WTC11 (cell line): ENCODE measurements around the gene ARHGEF10L. TPM values are rescaled to one million over a fixed set of nuclear protein-coding genes. Genes with fewer than 3 reads are reported as not detected.

ENCODE experiments used
- ATAC-seq: fragments of 200-7000 bp; cut with Tn5 transposase; 2 replicates; pipeline ENCODE4 v1.10.0; 2021; ENCODE audit warnings: mild to moderate bottlenecking, moderate library complexity
- CTCF ChIA-PET: fragments of 300-600 bp; sonication (Branson Sonifier 250); formaldehyde crosslinking; loops from one replicate; lab custom pipeline; 2021; ENCODE audit warnings: antibody characterized with exemption; lab: Charles Lee
- POLR2A ChIA-PET: fragments of 350-600 bp; sonication (Branson Sonifier 250); formaldehyde crosslinking; loops from one replicate; lab custom pipeline; 2021; ENCODE audit warnings: antibody characterized with exemption; lab: Charles Lee
- DNase-seq: peaks from one replicate; pipeline ENCODE4 v3.0.0; 2021; ENCODE audit warnings: low spot score
- H3K27ac Mint-ChIP-seq: 2 replicates; pipeline ENCODE4 v1.8.0; 2021; ENCODE audit warnings: mixed read lengths
- H3K27me3 Mint-ChIP-seq: 2 replicates; pipeline ENCODE4 v1.8.0; 2021; ENCODE audit warnings: low read depth, mild to moderate bottlenecking, moderate library complexity, mixed read lengths
- H3K36me3 Mint-ChIP-seq: 2 replicates; pipeline ENCODE4 v1.8.0; 2021; ENCODE audit warnings: mixed read lengths
- H3K4me1 Mint-ChIP-seq: 2 replicates; pipeline ENCODE4 v1.8.0; 2022; ENCODE audit warnings: mixed read lengths
- H3K4me3 Mint-ChIP-seq: 2 replicates; pipeline ENCODE4 v1.8.0; 2021; ENCODE audit warnings: mild to moderate bottlenecking, moderate library complexity, mixed read lengths
- H3K9me3 Mint-ChIP-seq: 2 replicates; pipeline ENCODE4 v1.8.0; 2021; ENCODE audit warnings: mixed read lengths
- E2F4 ChIP-seq: sonication (generic); formaldehyde crosslinking; IDR thresholded peaks from 2 replicates; pipeline ENCODE4 v1.8.1; 2022; ENCODE audit warnings: low read depth, mild to moderate bottlenecking, moderate library complexity, missing genetic modification reagents, borderline replicate concordance
- ELF4 ChIP-seq: sonication (generic); formaldehyde crosslinking; IDR thresholded peaks from 2 replicates; pipeline ENCODE4 v1.8.1; 2022; ENCODE audit warnings: low read depth, mild to moderate bottlenecking, moderate library complexity, missing genetic modification reagents
- EMX1 ChIP-seq: fragments of 250-450 bp; sonication (Bioruptor Pico); IDR thresholded peaks from 2 replicates; pipeline ENCODE4 v1.8.0; 2021; ENCODE audit warnings: mild to moderate bottlenecking
- ESRRA ChIP-seq: sonication (generic); formaldehyde crosslinking; IDR thresholded peaks from 2 replicates; pipeline ENCODE4 v1.8.1; 2022; ENCODE audit warnings: mild to moderate bottlenecking, missing genetic modification reagents, borderline replicate concordance
- FOXK1 ChIP-seq: sonication (generic); formaldehyde crosslinking; IDR thresholded peaks from 2 replicates; pipeline ENCODE4 v1.8.0; 2022; ENCODE audit warnings: mild to moderate bottlenecking, moderate library complexity, missing genetic modification reagents
- HMGXB4 ChIP-seq: sonication (generic); formaldehyde crosslinking; IDR thresholded peaks from 2 replicates; pipeline ENCODE4 v1.8.1; 2023; ENCODE audit warnings: mild to moderate bottlenecking, moderate library complexity, missing genetic modification reagents
- KAT7 ChIP-seq: sonication (generic); formaldehyde crosslinking; IDR thresholded peaks from 2 replicates; pipeline ENCODE4 v1.8.1; 2023; ENCODE audit warnings: missing genetic modification reagents, mild to moderate bottlenecking, borderline replicate concordance
- NFATC4 ChIP-seq: fragments of 250-450 bp; sonication (Bioruptor Pico); IDR thresholded peaks from 2 replicates; pipeline ENCODE4 v1.9.0; 2021; ENCODE audit warnings: mild to moderate bottlenecking
- NFYB ChIP-seq: sonication (generic); formaldehyde crosslinking; conservative IDR thresholded peaks from 2 replicates; pipeline ENCODE4 v1.8.0; 2022; ENCODE audit warnings: low read depth, missing genetic modification reagents
- NR2C2 ChIP-seq: sonication (generic); formaldehyde crosslinking; IDR thresholded peaks from 2 replicates; pipeline ENCODE4 v1.8.0; 2022; ENCODE audit warnings: mild to moderate bottlenecking, missing genetic modification reagents
- NR3C1 ChIP-seq: sonication (generic); formaldehyde crosslinking; conservative IDR thresholded peaks from 2 replicates; pipeline ENCODE4 v1.8.1; 2023; ENCODE audit warnings: low read depth, mild to moderate bottlenecking, missing genetic modification reagents
- OVOL2 ChIP-seq: fragments of 250-450 bp; sonication (Bioruptor Pico); IDR thresholded peaks from 2 replicates; pipeline ENCODE4 v1.9.0; 2021; ENCODE audit warnings: mild to moderate bottlenecking, borderline replicate concordance
- PRRX2 ChIP-seq: fragments of 250-450 bp; sonication (Bioruptor Pico); IDR thresholded peaks from 2 replicates; pipeline ENCODE4 v1.8.0; 2021; ENCODE audit warnings: mild to moderate bottlenecking
- RORB ChIP-seq: fragments of 250-450 bp; sonication (Bioruptor Pico); IDR thresholded peaks from 2 replicates; pipeline ENCODE4 v1.9.0; 2021; ENCODE audit warnings: mild to moderate bottlenecking
- SMAD3 ChIP-seq: sonication (generic); formaldehyde crosslinking; IDR thresholded peaks from 2 replicates; pipeline ENCODE4 v1.8.0; 2022; ENCODE audit warnings: missing genetic modification reagents, mild to moderate bottlenecking, borderline replicate concordance
- SP1 ChIP-seq: sonication (generic); formaldehyde crosslinking; conservative IDR thresholded peaks from 2 replicates; pipeline ENCODE4 v1.8.1; 2022; ENCODE audit warnings: missing genetic modification reagents
- ZNF121 ChIP-seq: sonication (generic); formaldehyde crosslinking; IDR thresholded peaks from 2 replicates; pipeline ENCODE4 v1.8.0; 2023; ENCODE audit warnings: missing genetic modification reagents
- ZNF219 ChIP-seq: sonication (generic); formaldehyde crosslinking; IDR thresholded peaks from 2 replicates; pipeline ENCODE4 v1.8.0; 2023; ENCODE audit warnings: missing genetic modification reagents, mild to moderate bottlenecking, borderline replicate concordance
- ZNF263 ChIP-seq: sonication (generic); formaldehyde crosslinking; IDR thresholded peaks from 2 replicates; pipeline ENCODE4 v1.8.1; 2022; ENCODE audit warnings: low read depth, mild to moderate bottlenecking, moderate library complexity, missing genetic modification reagents
- ZNF317 ChIP-seq: sonication (generic); formaldehyde crosslinking; IDR thresholded peaks from 2 replicates; pipeline ENCODE4 v1.8.1; 2023; ENCODE audit warnings: low read depth, mild to moderate bottlenecking, moderate library complexity, missing genetic modification reagents, borderline replicate concordance
- ZNF423 ChIP-seq: fragments of 250-450 bp; sonication (Bioruptor Pico); IDR thresholded peaks from 2 replicates; pipeline ENCODE4 v2.1.2; 2022; ENCODE audit warnings: mild to moderate bottlenecking, moderate library complexity
- ZNF671 ChIP-seq: fragments of 250-450 bp; sonication (Bioruptor Pico); IDR thresholded peaks from 2 replicates; pipeline ENCODE4 v1.8.0; 2021; ENCODE audit warnings: mild to moderate bottlenecking
- total RNA-seq: library from RNA; stranded (reverse); gene quantifications from 3 replicates; pipeline ENCODE4 v1.2.3, GENCODE V29; 2021
- TF ChIP-seq, protein P1 (sequence below): sonication (generic); formaldehyde crosslinking; conservative IDR thresholded peaks from 2 replicates; pipeline ENCODE4 v1.8.1; 2022; ENCODE audit warnings: mild to moderate bottlenecking, missing genetic modification reagents
- TF ChIP-seq, protein P2 (sequence below): sonication (generic); formaldehyde crosslinking; IDR thresholded peaks from 2 replicates; pipeline ENCODE4 v1.8.1; 2023; ENCODE audit warnings: mild to moderate bottlenecking, missing genetic modification reagents, moderate library complexity
- TF ChIP-seq, protein P3 (sequence below): sonication (generic); formaldehyde crosslinking; IDR thresholded peaks from 2 replicates; pipeline ENCODE4 v1.8.0; 2023; ENCODE audit warnings: missing genetic modification reagents
- TF ChIP-seq, protein P4 (sequence below): sonication (generic); formaldehyde crosslinking; IDR thresholded peaks from 2 replicates; pipeline ENCODE4 v1.8.0; 2022; ENCODE audit warnings: mild to moderate bottlenecking, missing genetic modification reagents
- TF ChIP-seq, protein P5 (sequence below): sonication (generic); formaldehyde crosslinking; IDR thresholded peaks from 2 replicates; pipeline ENCODE4 v1.8.1; 2022; ENCODE audit warnings: mild to moderate bottlenecking, missing genetic modification reagents, moderate library complexity, borderline replicate concordance

Gene ARHGEF10L
- total RNA-seq, 1 experiment from 2014 or later = 34.4 TPM

- no peak overlapping the region for H3K4me3 Mint-ChIP-seq
- ATAC-seq (no peak), DNase-seq (no peak)
- ChIA-PET POLR2A (no interaction called here), CTCF (no interaction called here)
- TF ChIP-seq ZNF219 (CRISPR knock-in tag) (no peak), OVOL2 (CRISPR knock-in tag) (no peak), EMX1 (no peak), ESRRA (CRISPR knock-in tag) (no peak), ELF4 (CRISPR knock-in tag) (no peak), ZNF263 (CRISPR knock-in tag) (no peak), ZNF423 (CRISPR knock-in tag) (no peak), E2F4 (CRISPR knock-in tag) (no peak), SMAD3 (CRISPR knock-in tag) (no peak), PRRX2 (CRISPR knock-in tag) (no peak), NR2C2 (CRISPR knock-in tag) (no peak)
- TF ChIP-seq, protein P1, sequence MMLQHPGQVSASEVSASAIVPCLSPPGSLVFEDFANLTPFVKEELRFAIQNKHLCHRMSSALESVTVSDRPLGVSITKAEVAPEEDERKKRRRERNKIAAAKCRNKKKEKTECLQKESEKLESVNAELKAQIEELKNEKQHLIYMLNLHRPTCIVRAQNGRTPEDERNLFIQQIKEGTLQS = no peak
- TF ChIP-seq, protein P2, sequence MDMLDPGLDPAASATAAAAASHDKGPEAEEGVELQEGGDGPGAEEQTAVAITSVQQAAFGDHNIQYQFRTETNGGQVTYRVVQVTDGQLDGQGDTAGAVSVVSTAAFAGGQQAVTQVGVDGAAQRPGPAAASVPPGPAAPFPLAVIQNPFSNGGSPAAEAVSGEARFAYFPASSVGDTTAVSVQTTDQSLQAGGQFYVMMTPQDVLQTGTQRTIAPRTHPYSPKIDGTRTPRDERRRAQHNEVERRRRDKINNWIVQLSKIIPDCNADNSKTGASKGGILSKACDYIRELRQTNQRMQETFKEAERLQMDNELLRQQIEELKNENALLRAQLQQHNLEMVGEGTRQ = no peak
- TF ChIP-seq, protein P3, sequence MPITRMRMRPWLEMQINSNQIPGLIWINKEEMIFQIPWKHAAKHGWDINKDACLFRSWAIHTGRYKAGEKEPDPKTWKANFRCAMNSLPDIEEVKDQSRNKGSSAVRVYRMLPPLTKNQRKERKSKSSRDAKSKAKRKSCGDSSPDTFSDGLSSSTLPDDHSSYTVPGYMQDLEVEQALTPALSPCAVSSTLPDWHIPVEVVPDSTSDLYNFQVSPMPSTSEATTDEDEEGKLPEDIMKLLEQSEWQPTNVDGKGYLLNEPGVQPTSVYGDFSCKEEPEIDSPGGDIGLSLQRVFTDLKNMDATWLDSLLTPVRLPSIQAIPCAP = no peak
- peaks cover 26% of the 10 kb centered on the region for H3K36me3 Mint-ChIP-seq
- H3K27me3 Mint-ChIP-seq = no peaks in the 10 kb centered on the region
- H3K9me3 Mint-ChIP-seq = no peaks in the 10 kb centered on the region
- no peak overlapping the region for H3K27ac Mint-ChIP-seq
- H3K4me1 Mint-ChIP-seq = peaks cover 9% of the 10 kb centered on the region; the same call in 1 of the 2 replicates
These were observed 91.5 kb downstream of the ARHGEF10L start for GRCh38 chr1:17630986-17631385.

GRCh38 chr1:17631410-17631809 lies 91.9 kb downstream of the ARHGEF10L start:
- Mint-ChIP-seq H3K4me3 (no peak overlapping the region), H3K27ac (no peak overlapping the region), H3K9me3 (no peaks in the 10 kb centered on the region), H3K36me3 (peaks cover 30% of the 10 kb centered on the region), H3K4me1 (peaks cover 9% of the 10 kb centered on the region; the same call in 1 of the 2 replicates), H3K27me3 (no peaks in the 10 kb centered on the region)
- no peak for DNase-seq
- CTCF ChIA-PET = no interaction called here
- POLR2A ChIA-PET = no interaction called here
- ATAC-seq = no peak
- TF ChIP-seq ZNF423 (CRISPR knock-in tag) (no peak), NR3C1 (CRISPR knock-in tag) (no peak), KAT7 (CRISPR knock-in tag) (no peak), RORB (no peak)
- TF ChIP-seq, protein P4, sequence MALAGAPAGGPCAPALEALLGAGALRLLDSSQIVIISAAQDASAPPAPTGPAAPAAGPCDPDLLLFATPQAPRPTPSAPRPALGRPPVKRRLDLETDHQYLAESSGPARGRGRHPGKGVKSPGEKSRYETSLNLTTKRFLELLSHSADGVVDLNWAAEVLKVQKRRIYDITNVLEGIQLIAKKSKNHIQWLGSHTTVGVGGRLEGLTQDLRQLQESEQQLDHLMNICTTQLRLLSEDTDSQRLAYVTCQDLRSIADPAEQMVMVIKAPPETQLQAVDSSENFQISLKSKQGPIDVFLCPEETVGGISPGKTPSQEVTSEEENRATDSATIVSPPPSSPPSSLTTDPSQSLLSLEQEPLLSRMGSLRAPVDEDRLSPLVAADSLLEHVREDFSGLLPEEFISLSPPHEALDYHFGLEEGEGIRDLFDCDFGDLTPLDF (CRISPR knock-in tag) = no peak

GRCh38 chr1:17632106-17632505 lies 92.6 kb downstream of the ARHGEF10L start:
- Mint-ChIP-seq H3K9me3 (no peaks in the 10 kb centered on the region), H3K27me3 (no peaks in the 10 kb centered on the region), H3K27ac (no peak overlapping the region), H3K4me3 (no peak overlapping the region), H3K4me1 (peaks cover 9% of the 10 kb centered on the region; the same call in 1 of the 2 replicates), H3K36me3 (peaks cover 33% of the 10 kb centered on the region)
- no peak for DNase-seq
- no peak for ATAC-seq
- CTCF ChIA-PET = interaction anchor here (1.0 to 1.9 kb wide), 4 partner anchors 25 to 137 kb away, joined by 5 to 9 read pairs (median 6); no protein-coding TSS in a partner anchor
- POLR2A ChIA-PET = no interaction called here
- no peak for TF ChIP-seq NFATC4 (CRISPR knock-in tag)
- TF ChIP-seq, protein P5, sequence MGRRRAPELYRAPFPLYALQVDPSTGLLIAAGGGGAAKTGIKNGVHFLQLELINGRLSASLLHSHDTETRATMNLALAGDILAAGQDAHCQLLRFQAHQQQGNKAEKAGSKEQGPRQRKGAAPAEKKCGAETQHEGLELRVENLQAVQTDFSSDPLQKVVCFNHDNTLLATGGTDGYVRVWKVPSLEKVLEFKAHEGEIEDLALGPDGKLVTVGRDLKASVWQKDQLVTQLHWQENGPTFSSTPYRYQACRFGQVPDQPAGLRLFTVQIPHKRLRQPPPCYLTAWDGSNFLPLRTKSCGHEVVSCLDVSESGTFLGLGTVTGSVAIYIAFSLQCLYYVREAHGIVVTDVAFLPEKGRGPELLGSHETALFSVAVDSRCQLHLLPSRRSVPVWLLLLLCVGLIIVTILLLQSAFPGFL (CRISPR knock-in tag) = no peak
- TF ChIP-seq NFYB (CRISPR knock-in tag) = no peak
- TF ChIP-seq SP1 (CRISPR knock-in tag) = no peak
- TF ChIP-seq FOXK1 = no peak
- TF ChIP-seq ZNF317 (CRISPR knock-in tag) = no peak
- TF ChIP-seq HMGXB4 = no peak
- no peak for TF ChIP-seq ZNF671 (CRISPR knock-in tag)
- no peak for TF ChIP-seq ZNF121 (CRISPR knock-in tag)
